WTC11 (cell line): Measurements from ENCODE around the gene SLC25A21. TPM values are rescaled to one million over a fixed set of nuclear protein-coding genes. Genes with fewer than 3 reads are reported as not detected.

Experiments
- ATAC-seq: fragments of 200-7000 bp; cut with Tn5 transposase; 2 replicates; pipeline ENCODE4 v1.10.0; 2021; ENCODE audit warnings: mild to moderate bottlenecking, moderate library complexity
- CTCF ChIA-PET: fragments of 300-600 bp; sonication (Branson Sonifier 250); formaldehyde crosslinking; loops from one replicate; lab custom pipeline; 2021; ENCODE audit warnings: antibody characterized with exemption; lab: Charles Lee
- POLR2A ChIA-PET: fragments of 350-600 bp; sonication (Branson Sonifier 250); formaldehyde crosslinking; loops from one replicate; lab custom pipeline; 2021; ENCODE audit warnings: antibody characterized with exemption; lab: Charles Lee
- DNase-seq: peaks from one replicate; pipeline ENCODE4 v3.0.0; 2021; ENCODE audit warnings: low spot score
- H3K27ac Mint-ChIP-seq: 2 replicates; pipeline ENCODE4 v1.8.0; 2021; ENCODE audit warnings: mixed read lengths
- H3K27me3 Mint-ChIP-seq: 2 replicates; pipeline ENCODE4 v1.8.0; 2021; ENCODE audit warnings: low read depth, mild to moderate bottlenecking, moderate library complexity, mixed read lengths
- H3K36me3 Mint-ChIP-seq: 2 replicates; pipeline ENCODE4 v1.8.0; 2021; ENCODE audit warnings: mixed read lengths
- H3K4me1 Mint-ChIP-seq: 2 replicates; pipeline ENCODE4 v1.8.0; 2022; ENCODE audit warnings: mixed read lengths
- H3K4me3 Mint-ChIP-seq: 2 replicates; pipeline ENCODE4 v1.8.0; 2021; ENCODE audit warnings: mild to moderate bottlenecking, moderate library complexity, mixed read lengths
- H3K9me3 Mint-ChIP-seq: 2 replicates; pipeline ENCODE4 v1.8.0; 2021; ENCODE audit warnings: mixed read lengths
- CREM ChIP-seq: sonication (generic); formaldehyde crosslinking; IDR thresholded peaks from 2 replicates; pipeline ENCODE4 v1.8.1; 2022; ENCODE audit warnings: mild to moderate bottlenecking, missing genetic modification reagents, moderate library complexity
- E2F4 ChIP-seq: sonication (generic); formaldehyde crosslinking; IDR thresholded peaks from 2 replicates; pipeline ENCODE4 v1.8.1; 2022; ENCODE audit warnings: low read depth, mild to moderate bottlenecking, moderate library complexity, missing genetic modification reagents, borderline replicate concordance
- ELF4 ChIP-seq: sonication (generic); formaldehyde crosslinking; IDR thresholded peaks from 2 replicates; pipeline ENCODE4 v1.8.1; 2022; ENCODE audit warnings: low read depth, mild to moderate bottlenecking, moderate library complexity, missing genetic modification reagents
- FOXP4 ChIP-seq: sonication (generic); formaldehyde crosslinking; IDR thresholded peaks from 2 replicates; pipeline ENCODE4 v1.8.0; 2022; ENCODE audit warnings: mild to moderate bottlenecking, missing genetic modification reagents
- GTF2I ChIP-seq: fragments of 250-450 bp; sonication (Bioruptor Pico); conservative IDR thresholded peaks from 2 replicates; pipeline ENCODE4 v1.4.0; 2021; ENCODE audit warnings: mild to moderate bottlenecking
- IRF1 ChIP-seq: sonication (generic); formaldehyde crosslinking; IDR thresholded peaks from 2 replicates; pipeline ENCODE4 v1.8.0; 2023; ENCODE audit warnings: missing genetic modification reagents
- MAX ChIP-seq: sonication (generic); formaldehyde crosslinking; IDR thresholded peaks from 2 replicates; pipeline ENCODE4 v1.8.0; 2022; ENCODE audit warnings: mild to moderate bottlenecking, missing genetic modification reagents
- MXD4 ChIP-seq: fragments of 250-450 bp; sonication (Bioruptor Pico); IDR thresholded peaks from 2 replicates; pipeline ENCODE4 v1.8.0; 2021; ENCODE audit warnings: mild to moderate bottlenecking, moderate library complexity, borderline replicate concordance
- NR2C2 ChIP-seq: sonication (generic); formaldehyde crosslinking; IDR thresholded peaks from 2 replicates; pipeline ENCODE4 v1.8.0; 2022; ENCODE audit warnings: mild to moderate bottlenecking, missing genetic modification reagents
- TCF7 ChIP-seq: sonication (generic); formaldehyde crosslinking; IDR thresholded peaks from 2 replicates; pipeline ENCODE4 v1.8.0; 2022; ENCODE audit warnings: mild to moderate bottlenecking, low read depth, missing genetic modification reagents, moderate library complexity
- USF2 ChIP-seq: sonication (generic); formaldehyde crosslinking; IDR thresholded peaks from 2 replicates; pipeline ENCODE4 v1.8.1; 2023; ENCODE audit warnings: mild to moderate bottlenecking, missing genetic modification reagents, moderate library complexity
- ZNF138 ChIP-seq: sonication (generic); formaldehyde crosslinking; conservative IDR thresholded peaks from 2 replicates; pipeline ENCODE4 v1.8.1; 2022; ENCODE audit warnings: mild to moderate bottlenecking, moderate library complexity, missing genetic modification reagents
- ZNF219 ChIP-seq: sonication (generic); formaldehyde crosslinking; IDR thresholded peaks from 2 replicates; pipeline ENCODE4 v1.8.0; 2023; ENCODE audit warnings: missing genetic modification reagents, mild to moderate bottlenecking, borderline replicate concordance
- ZNF396 ChIP-seq: fragments of 250-450 bp; sonication (Bioruptor Pico); IDR thresholded peaks from 2 replicates; pipeline ENCODE4 v1.8.0; 2021; ENCODE audit warnings: mild to moderate bottlenecking, moderate library complexity, borderline replicate concordance
- ZNF425 ChIP-seq: fragments of 250-450 bp; sonication (Bioruptor Pico); conservative IDR thresholded peaks from 2 replicates; pipeline ENCODE4 v1.9.0; 2021; ENCODE audit warnings: mild to moderate bottlenecking
- ZSCAN18 ChIP-seq: fragments of 250-450 bp; sonication (Bioruptor Pico); IDR thresholded peaks from 2 replicates; pipeline ENCODE4 v2.1.2; 2022; ENCODE audit warnings: mild to moderate bottlenecking, moderate library complexity
- total RNA-seq: library from RNA; stranded (reverse); gene quantifications from 3 replicates; pipeline ENCODE4 v1.2.3, GENCODE V29; 2021

SLC25A21 gene
- total RNA-seq, 1 experiment from 2014 or later: 8.2 TPM

GRCh38 chr14:36690311-36691040 lies 481.9 kb downstream of the SLC25A21 start:
- POLR2A ChIA-PET: no interaction called here
- H3K4me1 Mint-ChIP-seq: peaks cover 4% of the 10 kb centered on the region
- CTCF ChIA-PET: no interaction called here
- H3K4me3 Mint-ChIP-seq: no peak overlapping the region
- DNase-seq (no peak), ATAC-seq (no peak)
- H3K36me3 Mint-ChIP-seq: no peaks in the 10 kb centered on the region
- no peaks in the 10 kb centered on the region; the same call in 1 of the 2 replicates for H3K27me3 Mint-ChIP-seq
- H3K9me3 Mint-ChIP-seq: peaks cover 7% of the 10 kb centered on the region
- TF ChIP-seq USF2 (CRISPR knock-in tag) (no peak), MAX (CRISPR knock-in tag) (no peak), MXD4 (CRISPR knock-in tag) (no peak), ZNF425 (CRISPR knock-in tag) (no peak), ZNF138 (no peak), GTF2I (CRISPR knock-in tag) (no peak), ZSCAN18 (CRISPR knock-in tag) (no peak), IRF1 (no peak), ZNF396 (CRISPR knock-in tag) (no peak)
- no peak overlapping the region; the same call in 1 of the 2 replicates for H3K27ac Mint-ChIP-seq

- H3K27ac Mint-ChIP-seq: no peak overlapping the region
- H3K4me1 Mint-ChIP-seq: peaks cover 46% of the 10 kb centered on the region
- no peak for DNase-seq
- CTCF ChIA-PET: interaction anchor here (1.0 kb wide), 1 partner anchor 160 kb away, joined by 4 read pairs; no protein-coding TSS in a partner anchor
- POLR2A ChIA-PET: no interaction called here
- no peak for ATAC-seq
- H3K36me3 Mint-ChIP-seq: no peaks in the 10 kb centered on the region
- H3K27me3 Mint-ChIP-seq: no peaks in the 10 kb centered on the region
- H3K9me3 Mint-ChIP-seq: 0 out of 2 replicates have a peak, but pooled peaks cover 3% of the 10 kb centered on the region
- TF ChIP-seq CREM (CRISPR knock-in tag) (no peak), TCF7 (CRISPR knock-in tag) (no peak), ELF4 (CRISPR knock-in tag) (no peak), E2F4 (no peak), FOXP4 (no peak), ZNF219 (CRISPR knock-in tag) (no peak), NR2C2 (no peak)
- no peak overlapping the region for H3K4me3 Mint-ChIP-seq
Observed at GRCh38 chr14:36684946-36685345, 487.5 kb downstream of the SLC25A21 start.
